Fibroblast of skin of left quadriceps (primary cell): Measurements from ENCODE around the gene AGAP1.

ENCODE experiments used
- DNase-seq, 2 experiments: peaks; one replicate each; pipeline ENCODE4 v3.0.0-alpha.2; 2013; ENCODE audit warnings: low read depth in 2 of 2

AGAP1 gene

GRCh38 chr2:235729557-235729947 is 235.7 kb downstream of the AGAP1 start:
- no peak for DNase-seq

- DNase-seq, result no peak
Measured at GRCh38 chr2:235730115-235730514, 236.3 kb downstream of the AGAP1 start.

GRCh38 chr2:235733761-235734160 is 239.9 kb downstream of the AGAP1 start:
- no peak for DNase-seq

GRCh38 chr2:235734168-235734567 is 240.3 kb downstream of the AGAP1 start:
- DNase-seq, result no peak

- DNase-seq, result no peak
Measured at GRCh38 chr2:235734688-235735231, 240.9 kb downstream of the AGAP1 start.

GRCh38 chr2:235737396-235737795 is 243.6 kb downstream of the AGAP1 start:
- DNase-seq, result no peak

- DNase-seq, result no peak
Measured at GRCh38 chr2:235737840-235738239, 244.0 kb downstream of the AGAP1 start.

- no peak for DNase-seq
Measured at GRCh38 chr2:235739704-235740415, 246.0 kb downstream of the AGAP1 start.

GRCh38 chr2:235740821-235741220 is 247.0 kb downstream of the AGAP1 start:
- DNase-seq, result no peak

- DNase-seq, result no peak
Measured at GRCh38 chr2:235744161-235744560, 250.3 kb downstream of the AGAP1 start.

GRCh38 chr2:235745597-235745996 is 251.8 kb downstream of the AGAP1 start:
- no peak for DNase-seq

GRCh38 chr2:235746257-235746934 is 252.6 kb downstream of the AGAP1 start:
- DNase-seq, result peak; percentile 74

GRCh38 chr2:235747001-235747785 is 253.3 kb downstream of the AGAP1 start:
- DNase-seq, result no peak

GRCh38 chr2:235747786-235748091 is 253.9 kb downstream of the AGAP1 start:
- DNase-seq, result no peak

- peak; percentile 38 to 39 for DNase-seq
Measured at GRCh38 chr2:235749121-235749770, 255.4 kb downstream of the AGAP1 start.

- DNase-seq, result no peak
Measured at GRCh38 chr2:235749771-235750160, 255.9 kb downstream of the AGAP1 start.

GRCh38 chr2:235752846-235753245 is 259.0 kb downstream of the AGAP1 start:
- DNase-seq, result no peak

GRCh38 chr2:235754357-235755207 is 260.7 kb downstream of the AGAP1 start:
- no peak for DNase-seq

GRCh38 chr2:235756491-235756890 is 262.6 kb downstream of the AGAP1 start:
- no peak for DNase-seq

GRCh38 chr2:235757212-235757611 is 263.4 kb downstream of the AGAP1 start:
- DNase-seq, result no peak

GRCh38 chr2:235757640-235758039 is 263.8 kb downstream of the AGAP1 start:
- no peak for DNase-seq
